ENCODE data around the gene IL36A. TPM values are rescaled to one million over a fixed set of nuclear protein-coding genes. Genes with fewer than 3 reads are reported as not detected.

Gene IL36A
- total RNA-seq, 1 donor from 2014 or later, result not detected

DNA sequence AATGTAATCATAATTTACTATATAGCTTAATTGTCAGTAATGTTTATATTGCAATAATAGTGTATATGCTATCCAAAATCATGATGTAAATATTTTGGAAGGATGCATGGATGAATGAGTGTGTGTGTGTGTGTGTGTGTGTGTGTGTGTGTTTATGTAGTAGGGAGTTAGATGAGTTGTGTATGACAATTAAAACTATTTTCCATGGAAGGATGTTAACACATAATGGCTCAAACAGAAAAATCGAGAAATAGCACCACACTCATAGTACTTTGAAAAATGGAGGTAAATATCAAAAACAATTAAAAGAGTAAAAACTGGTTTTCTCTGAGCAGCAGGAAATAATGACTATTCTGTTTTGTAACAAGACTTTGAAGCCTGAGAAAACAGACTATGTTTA lies 8.1 kb upstream of the IL36A start:
- DNase-seq (ENCODE audit: missing footprints), result no peak
- intact Hi-C loops (cut with DNase I), result no loop called here
- no peak for ATAC-seq

DNA sequence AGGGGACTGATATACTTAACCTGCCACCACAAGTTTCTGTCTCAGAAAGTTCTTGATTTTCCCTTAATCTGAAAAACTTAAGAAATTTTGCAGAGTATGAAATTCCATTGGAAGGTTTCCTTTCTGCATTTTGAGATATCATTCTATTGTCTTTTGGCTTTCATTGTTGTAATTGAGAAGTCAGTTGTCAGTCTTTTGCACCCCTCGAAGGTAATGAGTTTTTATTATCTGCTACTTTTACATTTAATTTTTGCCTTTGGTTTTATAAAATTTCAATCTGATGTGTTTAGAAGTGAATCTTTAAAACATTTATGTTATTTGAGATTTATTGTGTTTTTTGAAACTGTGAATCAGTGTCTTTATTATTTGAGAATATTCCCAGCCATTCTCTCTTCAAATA lies 4.8 kb upstream of the IL36A start:
- DNase-seq (ENCODE audit: missing footprints) (no peak), ATAC-seq (no peak)
- intact Hi-C loops (cut with DNase I), result no loop called here

DNA sequence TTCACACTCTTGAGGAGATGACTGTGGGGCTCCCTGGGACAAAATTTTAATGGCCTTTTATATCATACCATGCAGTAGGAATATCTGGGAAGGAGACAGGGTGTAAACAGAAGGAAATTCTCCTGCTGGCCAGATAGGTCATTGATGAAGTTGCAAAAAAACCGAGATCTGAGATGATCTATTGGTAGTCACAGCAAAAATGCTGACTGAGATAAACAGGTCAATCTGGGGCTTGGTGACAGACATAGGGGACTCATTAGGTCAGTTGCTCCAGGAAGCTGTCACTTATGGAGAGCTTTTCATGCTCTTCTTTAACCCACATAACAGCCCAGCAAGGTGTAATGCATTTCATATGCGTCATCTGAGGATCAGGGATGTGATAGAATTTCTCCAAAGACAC lies 2.6 kb upstream of the IL36A start:
- intact Hi-C loops (cut with DNase I), result no loop called here
- no peak for DNase-seq (ENCODE audit: missing footprints)

DNA sequence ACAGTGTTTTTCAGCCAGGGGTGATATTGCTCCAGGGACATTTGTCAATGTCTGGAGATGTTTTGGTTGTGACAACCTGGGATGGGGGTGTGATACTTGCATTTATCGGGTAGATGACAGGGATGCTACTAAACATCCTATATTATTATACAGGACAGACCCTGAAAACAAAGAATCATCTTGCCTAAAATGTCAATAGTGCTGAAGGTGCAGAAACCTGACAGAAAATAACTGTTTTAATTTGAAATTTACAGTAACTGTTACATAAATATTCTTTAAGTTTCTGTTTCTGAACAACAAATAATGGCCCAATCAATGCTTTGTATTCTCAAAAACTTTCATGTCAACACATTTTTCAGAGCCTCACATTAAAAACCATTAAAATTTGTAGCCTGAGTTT lies 2.0 kb downstream of the IL36A start:
- ATAC-seq (no peak), DNase-seq (ENCODE audit: missing footprints) (no peak)
- intact Hi-C loops (cut with DNase I), result no loop called here

More for the DNA sequence above, 2.6 kb upstream of the IL36A start:
- ATAC-seq, result no peak

DNA sequence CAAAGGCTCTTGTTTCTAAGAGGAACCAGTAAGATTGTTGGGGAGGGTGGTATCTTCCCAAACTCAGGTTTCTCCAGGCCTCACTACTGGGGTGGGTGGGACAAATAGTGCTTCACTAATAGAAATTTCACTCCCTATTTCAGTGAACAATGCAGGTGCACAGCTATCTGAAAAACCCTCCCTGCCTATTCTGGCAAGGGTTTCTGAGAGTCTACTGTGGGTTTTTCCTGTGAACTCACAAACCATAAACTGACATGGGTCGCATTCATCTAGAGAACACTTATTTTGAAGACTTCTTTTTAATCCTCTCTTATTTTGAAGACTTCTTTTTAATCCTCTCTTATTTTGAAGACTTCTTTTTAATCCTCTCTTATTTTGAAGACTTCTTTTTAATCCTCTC lies 4.4 kb downstream of the IL36A start:
- ATAC-seq (no peak), DNase-seq (ENCODE audit: missing footprints) (no peak)
- intact Hi-C loops (cut with DNase I), result no loop called here

DNA sequence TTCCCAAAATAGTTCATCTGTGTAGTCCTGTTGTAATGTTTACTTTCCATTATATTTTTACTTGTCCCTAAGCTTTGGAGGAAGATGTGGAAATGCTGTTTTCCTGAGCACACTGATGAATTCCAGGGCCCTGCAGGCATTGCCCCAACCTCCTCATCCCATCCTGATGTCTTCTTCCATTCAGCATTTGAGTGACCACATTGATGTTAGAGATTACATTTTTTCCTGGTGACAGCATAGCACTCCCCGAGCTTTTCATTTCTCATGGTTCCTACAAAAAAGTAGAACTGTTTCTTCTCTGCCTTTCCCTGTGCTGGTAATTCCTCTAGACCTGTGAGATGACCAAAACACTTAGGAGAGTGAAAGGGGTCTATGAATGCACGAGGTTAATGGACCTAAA lies 4.8 kb downstream of the IL36A start:
- no peak for ATAC-seq
- DNase-seq (ENCODE audit: missing footprints), result no peak
- intact Hi-C loops (cut with DNase I), result no loop called here

DNA sequence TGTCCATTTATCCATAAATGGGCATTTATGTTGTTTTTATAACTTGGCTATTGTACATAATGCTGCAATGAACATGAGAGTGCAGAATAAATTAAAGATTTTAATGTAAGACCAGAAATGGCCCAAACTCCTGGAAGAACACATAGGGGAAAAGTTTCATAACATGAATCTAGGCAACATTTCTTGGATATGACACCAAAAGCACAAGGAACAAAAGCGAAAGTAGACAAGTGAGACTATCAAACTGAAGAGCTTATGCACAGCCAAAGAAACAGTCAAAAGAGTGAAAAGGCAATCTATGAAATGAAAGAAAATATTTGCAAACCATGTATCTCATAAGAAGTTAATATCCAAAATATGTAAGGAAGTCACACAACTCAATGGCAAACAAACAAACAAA lies 5.8 kb downstream of the IL36A start:
- DNase-seq (ENCODE audit: missing footprints), result no peak
- ATAC-seq, result no peak
- intact Hi-C loops (cut with DNase I), result no loop called here

DNA sequence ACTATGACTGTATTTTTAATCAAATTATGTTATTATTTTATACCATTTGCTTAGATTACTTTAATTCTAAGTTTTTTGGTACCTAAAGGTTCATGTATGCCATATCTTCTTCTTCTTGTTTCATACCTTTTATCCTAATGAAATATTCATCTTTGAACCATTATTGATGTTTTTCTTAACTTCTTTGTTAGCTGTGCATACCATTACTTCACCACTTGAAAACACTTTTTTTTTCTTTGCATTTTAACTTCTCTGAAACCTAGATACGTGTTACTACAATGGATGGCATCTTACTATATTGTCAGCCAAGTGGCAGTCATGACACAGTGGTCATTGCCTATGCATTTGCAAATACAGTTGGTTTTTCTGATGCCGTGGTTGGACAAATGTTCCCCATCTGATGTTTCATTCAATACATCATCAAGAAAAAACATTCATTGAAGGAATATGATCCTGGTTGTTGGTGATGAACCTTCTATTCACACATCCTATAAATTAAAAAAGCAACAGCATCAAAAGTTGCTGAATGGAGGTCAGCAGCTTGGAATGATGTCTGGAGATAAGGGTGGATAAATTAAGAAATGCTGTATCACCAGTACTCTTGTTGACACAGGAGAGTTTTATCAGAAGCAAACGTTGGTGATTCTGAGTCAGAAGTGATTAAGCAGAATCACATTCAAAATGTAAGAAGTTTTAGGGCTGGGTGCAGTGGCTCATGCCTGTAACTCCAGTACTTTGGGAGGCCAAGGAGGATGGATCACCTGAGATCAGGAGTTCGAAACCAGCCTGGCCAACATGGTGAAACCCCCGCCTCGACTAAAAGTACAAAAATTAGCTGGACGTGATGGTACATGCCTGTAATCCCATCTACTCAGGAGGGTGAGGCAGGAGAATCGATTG lies 7.4 kb downstream of the IL36A start:
- intact Hi-C loops (cut with DNase I), result no loop called here
- no peak for ATAC-seq
- DNase-seq (ENCODE audit: missing footprints), result no peak

DNA sequence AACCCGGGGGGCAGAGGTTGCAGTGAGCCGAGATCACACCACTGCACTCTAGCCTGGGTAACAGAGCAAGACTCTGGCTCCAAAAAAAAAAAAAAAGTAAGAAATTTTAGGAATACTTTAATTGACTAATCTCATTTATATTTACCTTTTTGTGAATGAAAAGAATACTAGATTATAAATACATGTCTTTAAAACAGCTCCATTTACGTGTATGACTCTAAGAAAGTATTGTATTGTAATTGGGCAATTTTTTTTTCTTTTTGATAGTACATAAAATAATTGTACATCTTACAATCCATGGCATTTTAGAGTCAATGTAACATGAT lies 8.0 kb downstream of the IL36A start:
- no peak for ATAC-seq
- intact Hi-C loops (cut with DNase I), result no loop called here
- DNase-seq (ENCODE audit: missing footprints), result no peak

DNA sequence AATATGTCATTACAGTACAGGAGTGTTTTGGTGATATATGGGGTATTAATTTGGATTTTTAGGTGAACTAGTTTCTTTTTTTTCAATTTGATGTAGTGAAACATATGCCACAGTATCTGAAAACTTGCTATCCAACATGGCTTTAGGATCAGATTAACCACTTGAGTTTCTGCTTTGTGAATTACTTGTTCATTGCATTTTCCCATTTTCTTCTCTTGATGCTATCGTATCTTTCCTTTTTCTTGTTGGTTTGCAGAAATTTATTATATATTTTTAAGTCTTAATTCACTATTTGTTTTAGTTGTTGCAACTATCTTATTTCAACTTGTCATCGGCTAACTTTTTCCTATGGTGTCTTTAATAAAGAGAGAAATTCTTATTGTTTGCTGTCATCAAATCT lies 8.8 kb downstream of the IL36A start:
- ATAC-seq (no peak), DNase-seq (ENCODE audit: missing footprints) (no peak)
- intact Hi-C loops (cut with DNase I), result no loop called here

DNA sequence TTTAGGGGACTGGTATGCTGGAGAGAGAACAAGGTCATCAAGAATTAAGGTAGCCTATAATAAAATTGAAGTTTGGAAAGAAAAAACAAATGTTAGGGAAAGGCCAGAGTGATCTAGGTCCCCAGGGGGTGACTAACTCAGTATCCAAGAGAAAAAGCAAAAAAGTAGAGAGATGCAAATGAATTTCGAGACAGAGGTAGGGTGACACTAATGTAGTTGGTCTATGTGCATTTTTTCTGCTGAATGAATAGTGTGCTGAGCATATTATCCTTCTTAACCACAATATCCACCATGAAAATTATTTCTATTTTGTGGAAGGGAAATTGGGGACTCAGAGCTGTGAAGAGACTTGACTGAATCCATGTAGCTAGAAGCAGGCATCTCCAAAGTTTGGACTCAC lies 9.8 kb downstream of the IL36A start:
- no peak for DNase-seq (ENCODE audit: missing footprints)
- intact Hi-C loops (cut with DNase I), result no loop called here

DNA sequence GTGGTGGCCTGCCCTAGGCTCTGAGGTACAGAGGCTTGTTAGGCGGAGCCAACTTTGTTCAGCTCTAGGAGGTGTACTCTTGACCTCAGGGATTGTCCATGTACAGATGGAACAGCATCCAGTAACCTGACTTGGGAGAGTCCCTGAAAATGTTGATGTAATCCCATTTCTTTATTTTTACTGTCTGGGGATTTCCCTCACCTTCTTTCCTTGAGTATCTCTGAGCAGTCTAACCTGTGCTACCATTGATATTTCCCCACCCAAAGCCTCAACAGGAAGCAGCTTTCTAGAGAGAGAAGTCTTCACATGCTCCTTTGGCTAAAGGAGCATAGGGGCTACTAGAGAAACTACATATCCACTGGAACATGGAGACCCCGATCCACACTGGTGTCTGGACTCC lies 10.4 kb downstream of the IL36A start:
- ATAC-seq, result no peak
- intact Hi-C loops (cut with DNase I), result no loop called here
- no peak for DNase-seq (ENCODE audit: missing footprints)

More for the DNA sequence above, 9.8 kb downstream of the IL36A start:
- ATAC-seq, result no peak

DNA sequence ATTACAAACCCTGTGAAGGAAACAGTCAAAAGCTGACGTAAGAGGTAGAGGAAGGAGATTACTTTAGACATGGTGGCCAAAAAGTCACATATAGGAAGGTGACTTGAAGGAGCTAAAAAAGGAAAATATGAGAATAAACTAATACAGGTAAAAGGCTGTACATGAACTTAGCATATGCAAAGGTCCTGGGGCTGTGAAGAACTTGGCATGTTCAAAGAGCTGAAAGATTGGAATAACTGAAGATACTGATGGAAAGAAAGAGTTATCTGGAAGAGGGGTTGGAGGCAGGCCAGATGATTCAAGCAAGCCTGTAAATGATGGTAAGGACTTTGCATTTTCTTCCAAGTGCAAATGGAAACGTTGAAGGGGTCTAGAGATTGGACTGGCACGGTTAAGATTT lies 13.2 kb downstream of the IL36A start:
- no peak for ATAC-seq
- no peak for DNase-seq (ENCODE audit: missing footprints)
- intact Hi-C loops (cut with DNase I), result no loop called here

DNA sequence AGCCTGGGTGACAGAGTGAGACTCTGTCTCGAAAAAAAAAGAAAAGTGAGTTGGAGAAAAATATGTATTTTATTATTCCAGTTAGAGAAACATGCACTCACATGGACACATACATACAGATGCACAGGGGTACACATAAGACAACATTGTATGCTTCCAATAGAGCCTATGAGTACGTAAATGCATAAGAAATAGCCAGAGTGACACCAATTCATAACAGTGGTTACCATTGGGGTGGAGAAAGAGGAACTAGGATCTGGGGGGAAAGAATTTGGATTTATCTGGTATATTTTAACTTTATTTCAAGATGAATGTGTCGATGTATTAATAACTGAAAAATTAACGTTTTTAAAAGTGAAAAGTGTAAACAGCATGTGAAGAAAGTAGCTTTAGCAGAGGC lies 16.1 kb downstream of the IL36A start:
- intact Hi-C loops (cut with DNase I), result no loop called here
- ATAC-seq (no peak), DNase-seq (ENCODE audit: missing footprints) (no peak)

DNA sequence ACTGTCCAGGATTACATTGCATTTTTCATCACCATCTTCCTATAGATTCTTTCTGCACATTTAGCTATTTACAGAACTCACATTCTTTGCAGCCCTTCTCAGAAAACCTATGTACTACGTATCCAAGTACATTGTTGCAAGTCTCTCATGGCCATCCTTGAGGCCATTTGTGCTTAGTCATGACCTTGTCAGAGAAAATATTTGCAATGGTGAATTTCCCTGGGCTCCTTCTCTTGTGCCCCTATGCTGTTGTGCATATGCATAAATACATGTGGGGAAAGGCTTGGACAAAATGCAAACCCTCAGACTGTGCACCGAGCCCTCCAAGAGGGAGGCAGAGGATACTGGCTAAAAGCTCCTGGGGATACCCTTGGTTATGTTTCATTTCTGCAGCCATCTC lies 19.5 kb downstream of the IL36A start:
- ATAC-seq (no peak), DNase-seq (ENCODE audit: missing footprints) (no peak)
- intact Hi-C loops (cut with DNase I), result no loop called here

DNA sequence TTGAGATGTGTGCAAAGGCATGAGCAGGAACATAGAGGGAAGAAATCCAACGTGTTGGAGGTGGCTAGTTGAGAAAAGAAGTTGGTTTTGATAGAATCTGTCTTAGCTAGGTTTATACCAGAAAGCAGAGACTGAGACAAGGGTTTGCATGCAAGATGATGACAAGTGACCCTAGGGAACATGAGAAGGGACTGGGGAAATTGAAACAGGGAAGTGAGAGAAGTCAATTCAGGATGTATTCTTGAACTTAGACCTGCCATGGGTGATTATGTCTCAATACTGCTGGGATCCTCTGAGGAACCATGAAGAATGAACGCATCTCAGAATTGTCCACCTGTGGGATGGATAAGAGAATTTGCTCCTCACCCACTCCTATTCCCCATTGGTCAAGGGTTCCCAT lies 20.5 kb downstream of the IL36A start:
- ATAC-seq (no peak), DNase-seq (ENCODE audit: missing footprints) (no peak)
- intact Hi-C loops (cut with DNase I), result no loop called here

DNA sequence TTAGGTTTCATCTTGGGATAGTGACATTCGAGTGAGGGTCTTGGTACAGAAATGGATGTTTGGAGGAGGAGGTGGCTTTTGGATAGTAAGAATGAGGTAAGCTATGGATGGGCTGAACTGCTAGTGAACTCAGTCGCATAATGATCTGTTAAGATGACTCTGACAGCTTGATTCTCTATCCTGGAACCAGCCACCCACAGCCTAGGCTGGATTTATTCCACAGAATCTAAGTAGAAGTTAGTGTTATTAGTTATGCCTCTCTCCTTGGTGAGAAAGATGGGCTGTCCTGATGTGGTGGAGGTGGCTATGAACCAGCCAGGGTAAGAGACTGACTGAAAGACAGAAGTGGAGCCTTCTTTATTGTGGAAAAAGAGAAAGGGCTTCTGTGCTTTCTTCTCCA lies 22.4 kb downstream of the IL36A start:
- ATAC-seq (no peak), DNase-seq (ENCODE audit: missing footprints) (no peak)
- intact Hi-C loops (cut with DNase I), result no loop called here

DNA sequence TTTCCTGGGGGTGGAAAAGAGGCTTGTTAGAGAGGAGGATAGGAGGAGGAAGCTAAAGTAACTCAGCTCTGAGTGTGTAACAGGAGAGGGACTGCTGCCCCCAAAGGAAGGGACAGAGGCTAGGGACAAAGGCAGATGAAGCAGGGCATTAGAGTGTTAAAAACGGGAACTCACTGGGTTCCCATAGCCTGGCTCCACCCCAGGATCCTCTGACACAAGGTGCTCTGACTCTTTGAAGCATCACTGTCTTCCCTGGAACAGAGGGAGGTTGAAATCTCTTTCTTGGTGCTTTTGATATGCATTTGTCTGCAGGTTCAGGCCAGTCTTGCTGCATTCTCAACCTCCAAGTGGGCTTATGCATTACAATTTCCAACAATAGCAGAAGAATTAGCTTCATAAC lies 22.9 kb downstream of the IL36A start:
- DNase-seq (ENCODE audit: missing footprints) (no peak), ATAC-seq (no peak)
- intact Hi-C loops (cut with DNase I), result no loop called here

DNA sequence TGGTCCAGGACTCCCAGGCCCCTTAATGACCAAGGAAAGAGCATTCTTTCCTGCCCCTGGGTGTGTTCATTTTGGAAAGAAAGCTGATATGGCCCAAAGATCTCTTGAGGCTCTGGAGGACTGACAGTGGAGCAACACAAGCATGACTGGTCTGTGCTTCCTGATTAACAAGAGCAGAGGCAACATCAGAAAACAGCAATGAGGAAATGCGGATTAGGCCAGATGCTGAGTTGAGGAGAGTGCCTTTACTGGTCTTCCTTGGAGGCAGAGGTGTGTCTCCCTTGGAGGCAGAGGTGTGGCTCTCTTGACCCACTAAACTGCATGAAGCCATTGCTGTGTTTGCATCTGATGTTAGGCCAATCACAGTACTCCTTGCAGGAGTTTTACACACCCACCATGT lies 27.5 kb downstream of the IL36A start:
- ATAC-seq (no peak), DNase-seq (ENCODE audit: missing footprints) (no peak)
- intact Hi-C loops (cut with DNase I), result no loop called here

DNA sequence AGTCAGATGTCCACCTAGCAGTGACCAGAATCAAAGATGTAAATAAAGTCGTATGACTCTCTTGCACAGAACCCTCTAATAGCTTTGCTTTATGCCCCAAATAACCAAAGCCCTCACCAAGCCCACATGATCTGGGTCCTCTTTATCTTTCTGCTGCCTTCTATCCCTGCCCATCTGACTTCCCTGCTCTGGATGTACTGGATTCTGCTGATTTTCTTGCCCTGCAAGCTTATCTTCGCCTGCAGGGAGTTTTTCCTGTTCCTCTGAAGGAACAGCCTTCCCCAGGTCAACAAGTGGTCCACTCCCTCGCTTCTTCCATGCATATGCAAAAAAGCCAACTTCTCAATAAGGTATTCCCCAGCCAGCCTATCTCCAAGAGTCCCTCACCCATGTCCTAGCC lies 28.8 kb downstream of the IL36A start:
- ATAC-seq (no peak), DNase-seq (ENCODE audit: missing footprints) (no peak)
- intact Hi-C loops (cut with DNase I), result no loop called here

DNA sequence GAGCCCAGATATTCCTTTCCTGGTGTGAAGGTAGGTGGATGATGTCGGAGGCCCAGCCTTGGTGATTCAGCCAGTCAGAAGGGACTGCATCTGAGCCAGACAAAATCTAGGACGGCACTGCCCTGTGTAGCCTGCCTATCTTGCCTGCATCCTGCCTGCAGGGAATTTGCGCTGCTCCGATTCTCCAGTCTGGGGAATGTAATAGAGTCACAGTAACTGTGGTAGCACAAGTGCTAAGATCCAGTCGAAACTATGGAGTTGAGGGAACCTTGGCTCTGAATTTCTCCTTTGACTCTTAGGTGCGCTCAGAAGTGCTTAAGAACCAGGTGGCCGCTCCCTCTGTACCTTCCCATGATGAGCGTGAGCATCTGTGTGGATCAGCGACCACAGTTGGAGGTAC lies 31.5 kb downstream of the IL36A start:
- ATAC-seq, result no peak
- intact Hi-C loops (cut with DNase I), result no loop called here

More for the DNA sequence above, 31.5 kb downstream of the IL36A start:
- DNase-seq (ENCODE audit: missing footprints), result no peak
